Measurements from ENCODE around the gene RASA2.

DNA sequence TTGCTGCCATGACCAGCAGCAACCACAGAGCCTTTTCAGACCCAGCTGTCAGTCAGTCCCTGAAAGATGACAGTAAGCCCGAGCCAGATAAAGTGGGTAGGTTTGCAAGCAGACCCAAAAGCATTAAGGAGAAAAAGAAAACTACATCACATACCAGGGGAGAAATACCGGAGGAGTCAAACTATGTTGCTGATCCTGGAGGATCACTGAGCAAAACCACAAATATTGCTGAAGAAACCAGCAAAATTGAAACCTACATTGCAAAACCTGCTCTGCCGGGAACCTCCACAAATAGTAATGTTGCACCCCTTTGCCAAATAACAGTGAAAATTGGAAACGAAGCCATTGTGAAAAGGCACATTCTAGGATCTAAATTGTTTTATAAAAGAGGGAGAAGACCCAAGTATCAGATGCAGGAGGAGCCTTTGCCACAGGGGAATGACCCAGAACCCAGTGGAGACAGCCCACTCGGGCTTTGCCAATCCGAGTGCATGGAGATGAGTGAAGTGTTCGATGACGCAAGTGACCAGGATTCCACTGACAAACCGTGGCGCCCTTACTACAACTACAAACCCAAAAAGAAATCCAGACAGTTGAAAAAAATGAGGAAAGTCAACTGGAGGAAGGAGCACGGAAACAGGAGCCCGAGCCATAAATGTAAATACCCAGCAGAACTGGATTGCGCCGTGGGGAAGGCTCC, 42.1 kb upstream of the RASA2 start:
- TF ChIP-seq, protein P1, sequence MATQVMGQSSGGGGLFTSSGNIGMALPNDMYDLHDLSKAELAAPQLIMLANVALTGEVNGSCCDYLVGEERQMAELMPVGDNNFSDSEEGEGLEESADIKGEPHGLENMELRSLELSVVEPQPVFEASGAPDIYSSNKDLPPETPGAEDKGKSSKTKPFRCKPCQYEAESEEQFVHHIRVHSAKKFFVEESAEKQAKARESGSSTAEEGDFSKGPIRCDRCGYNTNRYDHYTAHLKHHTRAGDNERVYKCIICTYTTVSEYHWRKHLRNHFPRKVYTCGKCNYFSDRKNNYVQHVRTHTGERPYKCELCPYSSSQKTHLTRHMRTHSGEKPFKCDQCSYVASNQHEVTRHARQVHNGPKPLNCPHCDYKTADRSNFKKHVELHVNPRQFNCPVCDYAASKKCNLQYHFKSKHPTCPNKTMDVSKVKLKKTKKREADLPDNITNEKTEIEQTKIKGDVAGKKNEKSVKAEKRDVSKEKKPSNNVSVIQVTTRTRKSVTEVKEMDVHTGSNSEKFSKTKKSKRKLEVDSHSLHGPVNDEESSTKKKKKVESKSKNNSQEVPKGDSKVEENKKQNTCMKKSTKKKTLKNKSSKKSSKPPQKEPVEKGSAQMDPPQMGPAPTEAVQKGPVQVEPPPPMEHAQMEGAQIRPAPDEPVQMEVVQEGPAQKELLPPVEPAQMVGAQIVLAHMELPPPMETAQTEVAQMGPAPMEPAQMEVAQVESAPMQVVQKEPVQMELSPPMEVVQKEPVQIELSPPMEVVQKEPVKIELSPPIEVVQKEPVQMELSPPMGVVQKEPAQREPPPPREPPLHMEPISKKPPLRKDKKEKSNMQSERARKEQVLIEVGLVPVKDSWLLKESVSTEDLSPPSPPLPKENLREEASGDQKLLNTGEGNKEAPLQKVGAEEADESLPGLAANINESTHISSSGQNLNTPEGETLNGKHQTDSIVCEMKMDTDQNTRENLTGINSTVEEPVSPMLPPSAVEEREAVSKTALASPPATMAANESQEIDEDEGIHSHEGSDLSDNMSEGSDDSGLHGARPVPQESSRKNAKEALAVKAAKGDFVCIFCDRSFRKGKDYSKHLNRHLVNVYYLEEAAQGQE (IDR thresholded peaks at IDR 0.05; ENCODE audit: unreplicated experiment): no peak
- TF ChIP-seq, protein P2, sequence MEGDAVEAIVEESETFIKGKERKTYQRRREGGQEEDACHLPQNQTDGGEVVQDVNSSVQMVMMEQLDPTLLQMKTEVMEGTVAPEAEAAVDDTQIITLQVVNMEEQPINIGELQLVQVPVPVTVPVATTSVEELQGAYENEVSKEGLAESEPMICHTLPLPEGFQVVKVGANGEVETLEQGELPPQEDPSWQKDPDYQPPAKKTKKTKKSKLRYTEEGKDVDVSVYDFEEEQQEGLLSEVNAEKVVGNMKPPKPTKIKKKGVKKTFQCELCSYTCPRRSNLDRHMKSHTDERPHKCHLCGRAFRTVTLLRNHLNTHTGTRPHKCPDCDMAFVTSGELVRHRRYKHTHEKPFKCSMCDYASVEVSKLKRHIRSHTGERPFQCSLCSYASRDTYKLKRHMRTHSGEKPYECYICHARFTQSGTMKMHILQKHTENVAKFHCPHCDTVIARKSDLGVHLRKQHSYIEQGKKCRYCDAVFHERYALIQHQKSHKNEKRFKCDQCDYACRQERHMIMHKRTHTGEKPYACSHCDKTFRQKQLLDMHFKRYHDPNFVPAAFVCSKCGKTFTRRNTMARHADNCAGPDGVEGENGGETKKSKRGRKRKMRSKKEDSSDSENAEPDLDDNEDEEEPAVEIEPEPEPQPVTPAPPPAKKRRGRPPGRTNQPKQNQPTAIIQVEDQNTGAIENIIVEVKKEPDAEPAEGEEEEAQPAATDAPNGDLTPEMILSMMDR (conservative IDR thresholded peaks at IDR 0.05; ENCODE audit: low read depth in 2 of 2): no peak
- TF ChIP-seq POLR2AphosphoS5 (IDR thresholded peaks at IDR 0.05; ENCODE audit: low read depth): no peak
- no peak for TF ChIP-seq EZH2 (IDR thresholded peaks at IDR 0.05; ENCODE audit: low read depth, unreplicated experiment)
- TF ChIP-seq, protein P3, sequence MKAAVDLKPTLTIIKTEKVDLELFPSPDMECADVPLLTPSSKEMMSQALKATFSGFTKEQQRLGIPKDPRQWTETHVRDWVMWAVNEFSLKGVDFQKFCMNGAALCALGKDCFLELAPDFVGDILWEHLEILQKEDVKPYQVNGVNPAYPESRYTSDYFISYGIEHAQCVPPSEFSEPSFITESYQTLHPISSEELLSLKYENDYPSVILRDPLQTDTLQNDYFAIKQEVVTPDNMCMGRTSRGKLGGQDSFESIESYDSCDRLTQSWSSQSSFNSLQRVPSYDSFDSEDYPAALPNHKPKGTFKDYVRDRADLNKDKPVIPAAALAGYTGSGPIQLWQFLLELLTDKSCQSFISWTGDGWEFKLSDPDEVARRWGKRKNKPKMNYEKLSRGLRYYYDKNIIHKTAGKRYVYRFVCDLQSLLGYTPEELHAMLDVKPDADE (IDR thresholded peaks at IDR 0.05): no peak

Measured in GM23338 (cell line).